Measurements from ENCODE around the gene MYOCD.

DNA sequence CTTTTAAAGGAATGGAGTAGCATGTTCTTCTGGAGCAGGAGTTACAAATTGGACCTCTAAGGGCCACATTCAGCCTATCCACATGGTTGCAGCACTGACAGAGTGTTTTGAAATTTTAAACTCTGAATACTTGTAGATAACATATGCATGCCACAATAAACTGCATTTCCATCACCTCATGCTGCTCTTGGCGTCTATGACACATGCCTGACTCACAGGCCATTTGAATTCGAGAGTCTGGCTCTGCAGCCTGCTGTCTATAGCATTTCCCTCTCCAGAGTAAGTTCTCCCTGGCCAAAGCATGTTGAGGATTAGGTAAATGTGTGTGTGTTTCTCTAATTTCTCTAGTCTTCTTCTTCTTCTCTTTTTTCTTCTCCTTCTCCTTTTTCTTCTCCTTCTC is 28.7 kb upstream of the MYOCD start:
- TF ChIP-seq, protein P1, sequence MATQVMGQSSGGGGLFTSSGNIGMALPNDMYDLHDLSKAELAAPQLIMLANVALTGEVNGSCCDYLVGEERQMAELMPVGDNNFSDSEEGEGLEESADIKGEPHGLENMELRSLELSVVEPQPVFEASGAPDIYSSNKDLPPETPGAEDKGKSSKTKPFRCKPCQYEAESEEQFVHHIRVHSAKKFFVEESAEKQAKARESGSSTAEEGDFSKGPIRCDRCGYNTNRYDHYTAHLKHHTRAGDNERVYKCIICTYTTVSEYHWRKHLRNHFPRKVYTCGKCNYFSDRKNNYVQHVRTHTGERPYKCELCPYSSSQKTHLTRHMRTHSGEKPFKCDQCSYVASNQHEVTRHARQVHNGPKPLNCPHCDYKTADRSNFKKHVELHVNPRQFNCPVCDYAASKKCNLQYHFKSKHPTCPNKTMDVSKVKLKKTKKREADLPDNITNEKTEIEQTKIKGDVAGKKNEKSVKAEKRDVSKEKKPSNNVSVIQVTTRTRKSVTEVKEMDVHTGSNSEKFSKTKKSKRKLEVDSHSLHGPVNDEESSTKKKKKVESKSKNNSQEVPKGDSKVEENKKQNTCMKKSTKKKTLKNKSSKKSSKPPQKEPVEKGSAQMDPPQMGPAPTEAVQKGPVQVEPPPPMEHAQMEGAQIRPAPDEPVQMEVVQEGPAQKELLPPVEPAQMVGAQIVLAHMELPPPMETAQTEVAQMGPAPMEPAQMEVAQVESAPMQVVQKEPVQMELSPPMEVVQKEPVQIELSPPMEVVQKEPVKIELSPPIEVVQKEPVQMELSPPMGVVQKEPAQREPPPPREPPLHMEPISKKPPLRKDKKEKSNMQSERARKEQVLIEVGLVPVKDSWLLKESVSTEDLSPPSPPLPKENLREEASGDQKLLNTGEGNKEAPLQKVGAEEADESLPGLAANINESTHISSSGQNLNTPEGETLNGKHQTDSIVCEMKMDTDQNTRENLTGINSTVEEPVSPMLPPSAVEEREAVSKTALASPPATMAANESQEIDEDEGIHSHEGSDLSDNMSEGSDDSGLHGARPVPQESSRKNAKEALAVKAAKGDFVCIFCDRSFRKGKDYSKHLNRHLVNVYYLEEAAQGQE (IDR thresholded peaks at IDR 0.05; ENCODE audit: insufficient read depth in 1 of 2, low read depth in 2 of 2, low read length in 2 of 2): no peak
- TF ChIP-seq TAF1 (IDR thresholded peaks at IDR 0.05; ENCODE audit: borderline replicate concordance, insufficient read depth, low read length) (no peak), POLR2AphosphoS5 (IDR thresholded peaks at IDR 0.05; ENCODE audit: low read depth, low read length) (no peak), FOXP2 (optimal IDR thresholded peaks at IDR 0.05; ENCODE audit: borderline replicate concordance, extremely low read depth, extremely low read length, insufficient read depth) (no peak)

Data from PFSK-1 (cell line).